ENCODE results near the gene ASTN1.

ASTN1 gene

GRCh38 chr1:177164380-177165068 lies at the start of gene ASTN1:
TSS of gene ASTN1 (minus strand) at chr1:177164712. CDS start at chr1:177164676, 36 bp downstream.
- no peak for DNase-seq (ENCODE audit: low read depth)

- DNase-seq (ENCODE audit: low read depth) = no peak
Measured at GRCh38 chr1:177211231-177211630, 46.7 kb upstream of the ASTN1 start.

- DNase-seq (ENCODE audit: low read depth) = no peak
Measured at GRCh38 chr1:177210071-177210470, 45.6 kb upstream of the ASTN1 start.

GRCh38 chr1:177209357-177209756 lies 44.8 kb upstream of the ASTN1 start:
- peak; percentile 96 for DNase-seq (ENCODE audit: low read depth)

GRCh38 chr1:177208920-177209319 lies 44.4 kb upstream of the ASTN1 start:
- no peak for DNase-seq (ENCODE audit: low read depth)

- no peak for DNase-seq (ENCODE audit: low read depth)
Measured at GRCh38 chr1:177206831-177207355, 42.4 kb upstream of the ASTN1 start.

- DNase-seq (ENCODE audit: low read depth) = peak; percentile 0
Measured at GRCh38 chr1:177200290-177200689, 35.8 kb upstream of the ASTN1 start.

- no peak for DNase-seq (ENCODE audit: low read depth)
Measured at GRCh38 chr1:177198243-177198642, 33.7 kb upstream of the ASTN1 start.

- no peak for DNase-seq (ENCODE audit: low read depth)
Measured at GRCh38 chr1:177190308-177190970, 25.9 kb upstream of the ASTN1 start.

GRCh38 chr1:177186639-177187038 lies 22.1 kb upstream of the ASTN1 start:
- DNase-seq (ENCODE audit: low read depth) = no peak

- DNase-seq (ENCODE audit: low read depth) = peak; percentile 41
Measured at GRCh38 chr1:177185209-177185608, 20.7 kb upstream of the ASTN1 start.

- DNase-seq (ENCODE audit: low read depth) = no peak
Measured at GRCh38 chr1:177183836-177184235, 19.3 kb upstream of the ASTN1 start.

- DNase-seq (ENCODE audit: low read depth) = peak; percentile 66
Measured at GRCh38 chr1:177181631-177182291, 17.2 kb upstream of the ASTN1 start.

GRCh38 chr1:177181280-177181630 lies 16.7 kb upstream of the ASTN1 start:
- DNase-seq (ENCODE audit: low read depth) = no peak

- DNase-seq (ENCODE audit: low read depth) = no peak
Measured at GRCh38 chr1:177174921-177175634, 10.6 kb upstream of the ASTN1 start.

GRCh38 chr1:177173976-177174375 lies 9.5 kb upstream of the ASTN1 start:
- no peak for DNase-seq (ENCODE audit: low read depth)

- no peak for DNase-seq (ENCODE audit: low read depth)
Measured at GRCh38 chr1:177172866-177173265, 8.4 kb upstream of the ASTN1 start.

- no peak for DNase-seq (ENCODE audit: low read depth)
Measured at GRCh38 chr1:177172272-177172671, 7.8 kb upstream of the ASTN1 start.

- no peak for DNase-seq (ENCODE audit: low read depth)
Measured at GRCh38 chr1:177171536-177172123, 7.1 kb upstream of the ASTN1 start.

- peak; percentile 11 for DNase-seq (ENCODE audit: low read depth)
Measured at GRCh38 chr1:177170756-177171535, 6.4 kb upstream of the ASTN1 start, which contains the start of gene BRINP2. TSS of gene BRINP2 (plus strand) at chr1:177170958. CDS start at chr1:177229877, 58,919 bp downstream.

GRCh38 chr1:177165069-177165439 lies 542 bp upstream of the ASTN1 start:
- no peak for DNase-seq (ENCODE audit: low read depth)
